Neutrophil (primary cell): ENCODE data around the gene TPPP.

ENCODE experiments used
- H3K27ac ChIP-seq: fragments of 200-600 bp; sonication (generic); 2 replicates; pipeline ENCODE4 v1.5.1; 2016; ENCODE audit warnings: mild to moderate bottlenecking, moderate library complexity
- H3K27me3 ChIP-seq: fragments of 200-600 bp; sonication (generic); 2 replicates; pipeline ENCODE4 v1.6.0; 2016; ENCODE audit warnings: mild to moderate bottlenecking
- H3K36me3 ChIP-seq: fragments of 200-600 bp; sonication (generic); 2 replicates; pipeline ENCODE4 v1.5.1; 2017
- H3K4me1 ChIP-seq, 2 experiments: fragments of 200-600 bp in 1 of 2; sonication (generic) in 1 of 2; 1 replicate in 1 of 2; 2 replicates in 1 of 2; pipeline versions ENCODE4 v1.5.1 to v1.6.1; 2013 to 2016; ENCODE audit warnings: low read depth in 1 of 2, low read length in 1 of 2, mild to moderate bottlenecking in 1 of 2, moderate library complexity in 1 of 2; ENCODE audit not compliant: control insufficient read depth in 1 of 2, insufficient read depth in 1 of 2
- H3K4me3 ChIP-seq, 2 experiments: fragments of 200-600 bp in 1 of 2; sonication (generic) in 1 of 2; 1 replicate in 1 of 2; 2 replicates in 1 of 2; pipeline ENCODE4 v1.5.1; 2013 to 2016; ENCODE audit warnings: low read depth in 1 of 2, low read length in 1 of 2, mild to moderate bottlenecking in 1 of 2, moderate library complexity in 1 of 2
- H3K9me3 ChIP-seq: fragments of 200-600 bp; sonication (generic); 2 replicates; pipeline ENCODE4 v1.5.1; 2016
- CTCF ChIP-seq: fragments of 200-600 bp; sonication (generic); IDR thresholded peaks from 2 replicates; pipeline ENCODE4 v1.5.1; 2016; ENCODE audit warnings: antibody characterized with exemption

TPPP gene

GRCh38 chr5:670396-671270 is 22.5 kb downstream of the TPPP start:
- Histone ChIP-seq H3K36me3 (peaks cover 8% of the 10 kb centered on the region), H3K27ac (no peak overlapping the region), H3K27me3 (peaks cover 44% of the 10 kb centered on the region)

GRCh38 chr5:669842-670395 is 23.2 kb downstream of the TPPP start:
- H3K4me1 ChIP-seq: no peaks in the 10 kb centered on the region
- no peak overlapping the region for H3K4me3 ChIP-seq
- H3K36me3 ChIP-seq: peaks cover 12% of the 10 kb centered on the region
- no peak overlapping the region for H3K27ac ChIP-seq
- H3K27me3 ChIP-seq: peaks cover 44% of the 10 kb centered on the region
- no peak for TF ChIP-seq CTCF
- H3K9me3 ChIP-seq: no peaks in the 10 kb centered on the region

More at GRCh38 chr5:670396-671270, 22.5 kb downstream of the TPPP start:
- H3K4me3 ChIP-seq: no peak overlapping the region
- no peaks in the 10 kb centered on the region for H3K4me1 ChIP-seq
- no peaks in the 10 kb centered on the region for H3K9me3 ChIP-seq
- TF ChIP-seq CTCF: no peak

- peak; percentile 69 for TF ChIP-seq CTCF
- Histone ChIP-seq H3K27me3 (peaks cover 39% of the 10 kb centered on the region), H3K27ac (no peak overlapping the region), H3K36me3 (peaks cover 19% of the 10 kb centered on the region), H3K4me1 (no peaks in the 10 kb centered on the region), H3K4me3 (no peak overlapping the region), H3K9me3 (no peaks in the 10 kb centered on the region)
Observed at GRCh38 chr5:669111-669841, 23.9 kb downstream of the TPPP start.

- TF ChIP-seq CTCF: no peak
- H3K9me3 ChIP-seq: no peaks in the 10 kb centered on the region
- peaks cover 31% of the 10 kb centered on the region for H3K27me3 ChIP-seq
- H3K36me3 ChIP-seq: peaks cover 27% of the 10 kb centered on the region
- H3K27ac ChIP-seq: no peak overlapping the region
- no peaks in the 10 kb centered on the region for H3K4me1 ChIP-seq
- no peak overlapping the region for H3K4me3 ChIP-seq
Observed at GRCh38 chr5:668283-668995, 24.7 kb downstream of the TPPP start.

- H3K36me3 ChIP-seq: peaks cover 36% of the 10 kb centered on the region
Observed at GRCh38 chr5:666816-667498, 26.2 kb downstream of the TPPP start.

More at GRCh38 chr5:666816-667498, 26.2 kb downstream of the TPPP start:
- Histone ChIP-seq H3K4me3 (no peak overlapping the region), H3K27me3 (peaks cover 16% of the 10 kb centered on the region), H3K27ac (no peak overlapping the region), H3K9me3 (no peaks in the 10 kb centered on the region), H3K4me1 (no peaks in the 10 kb centered on the region)
- TF ChIP-seq CTCF: no peak
